SU-DHL-6 (cell line): Measurements from ENCODE around the gene TMEM131L.

Experiments used
- H2AFZ ChIP-seq: fragments of 200-600 bp; sonication (generic); 2 replicates; pipeline ENCODE4 v1.6.1; 2014; ENCODE audit warnings: low read depth, mild to moderate bottlenecking, moderate library complexity, mixed read lengths, antibody characterized with exemption, low read length; ENCODE audit not compliant: severe bottlenecking
- H3F3A ChIP-seq: fragments of 200-600 bp; shearing (Covaris generic); 2 replicates; pipeline ENCODE4 v1.6.0; 2016; ENCODE audit warnings: antibody characterized with exemption, mild to moderate bottlenecking; ENCODE audit not compliant: insufficient read depth
- H3K27ac ChIP-seq: fragments of 200-600 bp; sonication (generic); 2 replicates; pipeline ENCODE4 v1.5.1; 2016; ENCODE audit warnings: low read depth, mild to moderate bottlenecking, low read length, moderate library complexity, mixed read lengths
- H3K27me3 ChIP-seq: fragments of 200-600 bp; sonication (generic), shearing (Covaris generic); 2 replicates; pipeline ENCODE4 v1.6.0; 2014; ENCODE audit warnings: mild to moderate bottlenecking, low read length
- H3K36me3 ChIP-seq: fragments of 200-600 bp; sonication (generic); 2 replicates; pipeline ENCODE4 v1.6.1; 2014; ENCODE audit warnings: mild to moderate bottlenecking, low read length, mixed read lengths
- H3K4me2 ChIP-seq: fragments of 300-600, 200-600 bp; shearing (Covaris generic), sonication (generic); 2 replicates; pipeline ENCODE4 v1.6.0; 2014; ENCODE audit warnings: low read length, low read depth, mild to moderate bottlenecking; ENCODE audit not compliant: poor library complexity, severe bottlenecking
- H3K4me3 ChIP-seq: fragments of 200-600 bp; sonication (generic); 2 replicates; pipeline ENCODE4 v1.5.1; 2014; ENCODE audit warnings: antibody characterized with exemption, low read length, mild to moderate bottlenecking, mixed read lengths; ENCODE audit not compliant: insufficient read depth, poor library complexity, severe bottlenecking
- H3K79me2 ChIP-seq: fragments of 200-600 bp; sonication (generic); 2 replicates; pipeline ENCODE4 v1.6.1; 2014; ENCODE audit warnings: mild to moderate bottlenecking, low read length, moderate library complexity; ENCODE audit not compliant: insufficient read depth
- H3K9ac ChIP-seq: fragments of 200-600 bp; sonication (generic); 2 replicates; pipeline ENCODE4 v1.7.0; 2014; ENCODE audit warnings: mild to moderate bottlenecking, low read length
- H3K9me2 ChIP-seq: fragments of 200-600 bp; sonication (generic); replicated peaks from 2 replicates; pipeline ENCODE4 v1.6.1; 2014; ENCODE audit warnings: low read length; ENCODE audit not compliant: insufficient read depth
- H3K9me3 ChIP-seq: fragments of 200-600 bp; sonication (generic); 2 replicates; pipeline ENCODE4 v1.6.1; 2014; ENCODE audit warnings: low read length, mixed read lengths; ENCODE audit not compliant: insufficient read depth
- H4K20me1 ChIP-seq: fragments of 200-600 bp; sonication (generic); 2 replicates; pipeline ENCODE4 v1.6.1; 2014; ENCODE audit warnings: low read depth, mild to moderate bottlenecking, antibody characterized with exemption, low read length, moderate library complexity, mixed read lengths
- EZH2phosphoT487 ChIP-seq: fragments of 200-600 bp; sonication (generic), shearing (Covaris generic); conservative IDR thresholded peaks from 2 replicates; pipeline ENCODE4 v1.6.1; 2018; ENCODE audit warnings: mild to moderate bottlenecking, antibody characterized with exemption, low read length, moderate library complexity, mixed read lengths
- TF ChIP-seq, protein P1 (sequence below): fragments of 200-600 bp; sonication (generic); IDR thresholded peaks from one replicate; pipeline ENCODE4 v1.5.1; 2017; ENCODE audit warnings: antibody characterized with exemption, mild to moderate bottlenecking, low read length, moderate library complexity; ENCODE audit not compliant: insufficient read depth, poor library complexity, severe bottlenecking

Gene TMEM131L

GRCh38 chr4:153418558-153418957 is 47.6 kb upstream of the TMEM131L start:
- peak overlapping the region; percentile 92 for H3K4me2 ChIP-seq
- TF ChIP-seq, protein P1, sequence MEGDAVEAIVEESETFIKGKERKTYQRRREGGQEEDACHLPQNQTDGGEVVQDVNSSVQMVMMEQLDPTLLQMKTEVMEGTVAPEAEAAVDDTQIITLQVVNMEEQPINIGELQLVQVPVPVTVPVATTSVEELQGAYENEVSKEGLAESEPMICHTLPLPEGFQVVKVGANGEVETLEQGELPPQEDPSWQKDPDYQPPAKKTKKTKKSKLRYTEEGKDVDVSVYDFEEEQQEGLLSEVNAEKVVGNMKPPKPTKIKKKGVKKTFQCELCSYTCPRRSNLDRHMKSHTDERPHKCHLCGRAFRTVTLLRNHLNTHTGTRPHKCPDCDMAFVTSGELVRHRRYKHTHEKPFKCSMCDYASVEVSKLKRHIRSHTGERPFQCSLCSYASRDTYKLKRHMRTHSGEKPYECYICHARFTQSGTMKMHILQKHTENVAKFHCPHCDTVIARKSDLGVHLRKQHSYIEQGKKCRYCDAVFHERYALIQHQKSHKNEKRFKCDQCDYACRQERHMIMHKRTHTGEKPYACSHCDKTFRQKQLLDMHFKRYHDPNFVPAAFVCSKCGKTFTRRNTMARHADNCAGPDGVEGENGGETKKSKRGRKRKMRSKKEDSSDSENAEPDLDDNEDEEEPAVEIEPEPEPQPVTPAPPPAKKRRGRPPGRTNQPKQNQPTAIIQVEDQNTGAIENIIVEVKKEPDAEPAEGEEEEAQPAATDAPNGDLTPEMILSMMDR: no peak

DNA sequence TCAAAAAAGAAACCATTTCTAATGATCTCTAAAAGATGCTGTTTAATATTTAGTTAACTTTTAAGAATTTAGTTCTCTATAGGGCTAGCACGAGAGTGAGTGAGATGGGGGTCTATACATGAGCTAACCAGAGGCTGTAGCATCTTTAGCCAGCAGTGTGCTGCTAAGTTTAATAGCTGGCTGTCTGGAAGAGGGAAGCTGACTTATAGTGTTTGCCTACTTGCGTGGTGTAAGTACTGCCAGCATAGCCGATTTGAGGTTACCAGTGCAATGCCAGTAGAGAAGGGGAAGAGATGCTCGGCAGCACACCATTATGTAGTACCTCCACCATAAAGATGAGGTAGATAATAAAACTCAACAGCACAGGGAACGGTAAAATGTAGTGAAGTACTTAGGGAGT is 47.1 kb upstream of the TMEM131L start:
- Histone ChIP-seq H3K4me2 (peak overlapping the region; percentile 92), H3K27me3 (no peaks in the 10 kb centered on the region), H3K9me2 (no peaks in the 10 kb centered on the region), H2AFZ (peak overlapping the region; percentile 42), H3K27ac (peak overlapping the region; percentile 90), H3F3A (peaks cover 66% of the 10 kb centered on the region), H3K4me3 (peak overlapping the region; percentile 52), H3K79me2 (peaks cover 4% of the 10 kb centered on the region; the same call in 1 of the 2 replicates), H3K9ac (peak overlapping the region; percentile 63), H3K36me3 (0 out of 2 replicates have a peak, but pooled peaks cover 4% of the 10 kb centered on the region), H4K20me1 (no peaks in the 10 kb centered on the region), H3K9me3 (no peaks in the 10 kb centered on the region)
- TF ChIP-seq EZH2phosphoT487: no peak
- TF ChIP-seq, protein P1: no peak

More at GRCh38 chr4:153418558-153418957, 47.6 kb upstream of the TMEM131L start:
- peak overlapping the region; percentile 90 for H3K27ac ChIP-seq
- H4K20me1 ChIP-seq: no peaks in the 10 kb centered on the region
- peaks cover 4% of the 10 kb centered on the region; the same call in 1 of the 2 replicates for H3K79me2 ChIP-seq
- peak overlapping the region; percentile 42 for H2AFZ ChIP-seq
- 0 out of 2 replicates have a peak, but pooled peaks cover 4% of the 10 kb centered on the region for H3K36me3 ChIP-seq
- H3K4me3 ChIP-seq: peak overlapping the region; percentile 52
- H3K9me2 ChIP-seq: no peaks in the 10 kb centered on the region
- H3K9me3 ChIP-seq: no peaks in the 10 kb centered on the region
- no peaks in the 10 kb centered on the region for H3K27me3 ChIP-seq
- H3F3A ChIP-seq: peaks cover 71% of the 10 kb centered on the region
- H3K9ac ChIP-seq: peak overlapping the region; percentile 63

- H3K4me2 ChIP-seq: peak overlapping the region; percentile 92
- H3K79me2 ChIP-seq: peaks cover 4% of the 10 kb centered on the region; the same call in 1 of the 2 replicates
- H2AFZ ChIP-seq: peak overlapping the region; percentile 42
- TF ChIP-seq EZH2phosphoT487: no peak
- TF ChIP-seq, protein P1: no peak
- H3F3A ChIP-seq: peaks cover 69% of the 10 kb centered on the region
- H4K20me1 ChIP-seq: no peaks in the 10 kb centered on the region
- no peaks in the 10 kb centered on the region for H3K9me3 ChIP-seq
- no peaks in the 10 kb centered on the region for H3K27me3 ChIP-seq
- H3K27ac ChIP-seq: peak overlapping the region; percentile 90
- peak overlapping the region; percentile 63 for H3K9ac ChIP-seq
- H3K9me2 ChIP-seq: no peaks in the 10 kb centered on the region
- H3K36me3 ChIP-seq: 0 out of 2 replicates have a peak, but pooled peaks cover 2% of the 10 kb centered on the region
- H3K4me3 ChIP-seq: peak overlapping the region; percentile 52
These were observed 46.4 kb upstream of the TMEM131L start for GRCh38 chr4:153419673-153420278.
